GM21529 (cell line): ENCODE data around the gene RAD18.

Experiments used
- ATAC-seq: cut with Tn5 transposase; IDR thresholded peaks from one replicate; pipeline ENCODE4 v1.9.1; 2021; ENCODE audit not compliant: unreplicated experiment

RAD18 gene

DNA sequence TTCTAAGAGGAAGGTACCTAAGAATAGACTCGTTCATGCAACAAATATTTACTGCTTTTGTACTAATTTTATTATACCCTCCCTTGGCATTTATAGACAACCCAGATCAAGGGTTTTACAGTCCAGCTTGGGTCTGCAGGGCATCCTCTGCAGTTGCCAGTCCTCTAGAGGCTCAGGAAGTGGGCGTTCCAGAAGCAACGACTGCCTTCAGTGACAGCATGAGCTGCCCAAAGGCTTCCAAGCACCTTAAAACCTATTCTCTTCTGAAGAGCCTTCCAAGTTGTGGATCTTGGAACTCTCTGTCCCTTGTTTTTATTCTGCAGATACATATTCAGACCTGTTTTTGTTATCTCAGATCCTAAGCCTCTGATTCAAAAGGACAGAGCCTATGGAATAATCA lies 95.6 kb downstream of the RAD18 start:
- ATAC-seq: no peak

DNA sequence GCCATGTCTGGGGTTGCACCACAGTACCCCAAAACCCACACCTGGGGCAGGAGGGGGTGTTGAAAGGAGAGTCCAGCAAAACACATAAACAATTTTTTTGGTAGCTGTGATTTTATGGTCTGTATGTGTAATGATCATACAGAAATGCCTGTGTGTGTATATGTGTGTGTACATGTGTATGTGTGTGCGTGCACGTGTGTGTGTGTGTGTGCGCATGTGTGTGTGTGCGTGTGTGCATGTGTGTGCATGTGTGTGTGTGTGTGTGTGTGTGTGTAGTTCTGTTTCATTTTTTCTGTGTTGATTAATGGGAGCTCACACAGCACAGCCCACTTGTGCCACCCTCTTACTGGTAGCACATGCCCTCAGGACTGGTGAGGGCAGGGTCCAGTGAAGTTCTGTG lies 97.6 kb downstream of the RAD18 start:
- ATAC-seq: no peak

DNA sequence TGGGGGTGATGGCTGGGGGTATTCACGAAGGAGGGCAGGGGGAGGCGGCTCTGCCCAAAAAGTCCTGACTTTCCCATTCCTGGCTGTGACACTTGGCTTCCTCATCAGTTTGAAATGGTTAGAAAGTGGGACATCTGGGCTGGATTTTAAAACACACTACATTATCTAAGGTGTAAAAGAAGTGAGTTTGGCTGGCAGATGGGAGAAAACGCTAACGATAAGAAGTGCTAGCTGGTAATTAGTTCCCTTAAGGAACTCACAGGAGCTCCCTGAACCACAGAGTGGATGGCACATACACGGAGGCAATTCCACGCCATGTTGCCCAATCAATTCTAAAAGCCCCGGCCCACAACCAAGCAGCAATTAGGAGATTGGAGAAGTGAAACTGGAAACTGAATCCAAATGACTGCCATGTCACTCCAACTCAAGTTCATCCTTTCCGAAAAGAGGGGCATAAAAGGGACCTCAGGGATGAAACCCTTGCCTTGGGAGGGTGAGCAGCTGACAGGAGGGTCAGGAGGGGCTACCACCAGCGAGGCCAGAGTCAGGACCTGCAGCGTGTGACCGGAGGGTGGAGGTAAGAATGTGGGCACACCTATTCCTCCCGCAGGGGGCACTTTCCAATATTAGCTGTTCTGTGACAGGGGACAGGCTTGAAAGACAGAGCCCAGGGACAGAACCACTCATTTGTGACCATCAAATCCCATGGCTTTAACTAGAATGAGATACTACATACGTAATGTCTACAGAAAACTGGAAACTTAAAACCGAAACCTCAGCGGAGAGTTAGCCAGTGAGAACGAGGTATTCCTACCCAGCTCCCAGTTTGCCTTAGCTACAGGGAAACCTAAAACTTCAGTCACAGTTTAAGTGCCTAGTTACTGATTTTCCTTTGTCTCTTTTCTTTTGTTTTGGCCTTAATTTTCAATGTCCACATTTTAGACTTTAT lies 98.6 kb downstream of the RAD18 start:
- no peak for ATAC-seq

DNA sequence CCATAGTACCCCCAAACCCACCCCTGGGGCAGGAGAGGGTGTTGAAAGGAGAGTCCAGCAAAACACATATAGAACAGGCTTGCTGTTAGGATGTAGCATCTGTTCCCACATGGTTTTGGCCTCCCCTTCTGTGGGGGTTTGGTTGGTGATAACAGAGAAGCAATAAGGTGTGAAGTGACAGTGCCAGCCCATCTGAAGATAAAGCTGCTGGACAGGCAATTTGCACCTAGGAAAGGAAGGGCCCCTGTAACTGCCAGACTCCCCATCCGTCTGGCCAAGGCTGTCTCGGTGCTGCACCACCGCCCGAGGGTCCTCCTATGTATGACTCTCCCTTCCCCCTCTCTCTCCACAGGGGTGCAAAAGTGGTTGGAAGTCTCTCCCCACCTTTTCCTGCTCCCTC lies 99.4 kb downstream of the RAD18 start:
- ATAC-seq: no peak

DNA sequence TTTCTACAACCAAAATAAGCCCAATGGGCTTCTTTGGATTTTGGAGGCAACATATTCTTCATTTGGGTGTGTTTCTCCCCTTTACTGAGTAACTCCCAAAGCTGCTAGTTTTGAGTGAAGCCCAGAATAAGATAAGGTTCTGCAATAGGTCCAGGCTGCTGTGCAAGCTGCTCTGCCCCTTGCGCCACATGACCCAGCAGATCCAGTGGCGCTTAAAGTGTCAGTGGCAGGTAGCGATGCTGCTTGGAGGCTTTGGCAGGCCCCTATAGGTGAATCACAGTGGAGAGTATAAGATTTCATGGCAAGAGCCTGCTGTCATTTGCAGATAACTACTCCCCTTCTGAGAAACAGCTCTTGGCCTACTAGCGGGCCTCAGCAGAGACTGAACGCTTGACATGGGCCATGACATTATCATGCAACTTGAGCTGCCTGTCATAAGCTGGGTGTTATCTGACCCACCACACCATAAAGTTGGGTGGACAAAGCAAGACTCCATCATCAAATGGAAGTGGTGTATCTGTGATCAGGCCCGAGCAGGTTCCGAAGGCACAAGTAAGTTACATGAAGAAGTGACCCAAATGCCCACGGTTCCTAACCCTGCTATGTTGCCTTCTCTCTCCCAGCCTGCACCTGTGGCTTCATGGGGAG lies 105.4 kb downstream of the RAD18 start:
- ATAC-seq: no peak

DNA sequence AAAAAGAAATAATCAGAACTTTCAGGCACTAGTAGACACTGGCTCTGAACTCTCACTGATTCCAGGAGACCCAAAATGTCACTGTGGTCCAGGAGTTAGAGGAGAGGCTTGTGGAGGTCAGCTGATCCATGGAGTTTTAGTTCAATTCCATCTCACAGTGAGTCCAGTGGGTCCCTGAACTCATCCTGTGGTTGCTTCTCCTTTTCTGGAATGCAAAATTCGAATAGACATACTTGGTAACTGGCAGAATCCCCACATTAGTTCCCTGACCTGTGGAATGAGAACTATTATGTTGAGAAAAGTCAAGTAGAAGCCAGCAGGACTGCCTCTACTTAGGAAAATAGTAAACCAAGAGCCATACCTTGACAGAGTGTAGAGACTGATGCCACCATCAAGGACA lies 106.6 kb downstream of the RAD18 start:
- ATAC-seq: no peak

DNA sequence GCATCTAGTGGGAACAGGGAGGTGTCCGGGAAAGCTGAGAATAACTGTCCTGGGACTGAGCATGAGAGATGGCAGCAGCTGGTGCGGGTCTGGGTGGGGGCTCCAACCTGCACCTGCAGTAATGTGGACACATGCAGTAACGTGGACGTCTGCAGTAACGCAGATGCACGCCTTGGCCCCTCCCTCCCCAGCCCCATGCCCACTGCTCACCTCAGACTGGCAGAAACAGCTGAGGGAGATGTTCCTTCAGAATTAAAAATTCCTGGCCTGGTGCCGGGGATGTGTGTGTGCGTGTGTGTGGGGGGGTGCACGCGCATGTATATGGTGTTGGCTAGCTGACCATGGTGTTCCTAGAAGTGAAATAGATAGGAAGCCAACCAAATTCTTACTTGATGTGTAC lies 107.2 kb downstream of the RAD18 start:
- ATAC-seq: no peak

DNA sequence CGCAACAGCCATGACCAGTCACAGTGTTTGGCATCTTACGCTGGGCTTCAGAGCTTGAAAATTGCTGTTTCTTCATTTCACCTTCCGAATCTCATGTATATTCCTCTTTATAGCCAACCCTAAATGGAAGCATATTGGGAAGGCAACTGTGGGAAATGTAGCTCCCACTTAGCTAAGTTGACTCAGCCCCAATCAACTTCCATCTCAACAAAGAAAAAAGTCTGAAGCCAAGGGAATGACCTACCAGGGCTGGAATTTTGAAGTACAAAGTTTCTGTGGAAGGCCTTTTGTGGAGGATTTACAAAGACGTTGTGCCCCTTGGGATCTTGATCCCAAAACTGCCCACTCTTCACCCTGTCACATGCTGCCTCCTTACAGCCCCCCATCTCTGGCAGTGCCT lies 108.6 kb downstream of the RAD18 start:
- ATAC-seq: no peak

DNA sequence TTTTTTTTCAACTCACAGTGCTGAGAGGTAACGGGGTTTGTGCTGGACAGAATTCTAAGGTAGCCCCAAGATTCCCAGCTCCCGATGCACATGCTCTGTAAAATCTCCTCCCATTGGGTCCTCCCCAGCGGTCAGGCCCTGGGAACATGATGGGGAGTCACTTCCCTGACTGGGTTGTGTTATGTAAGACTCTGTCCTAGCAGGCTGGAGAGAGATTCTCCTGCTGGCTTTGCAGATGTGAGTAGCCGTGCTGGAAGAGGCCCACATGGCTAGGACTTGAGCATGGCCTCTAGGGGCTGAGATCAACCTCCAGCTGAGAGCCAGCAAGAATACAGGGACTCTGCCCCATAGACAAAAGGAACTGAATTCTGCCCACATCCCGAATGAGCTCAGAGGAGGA lies 110.2 kb downstream of the RAD18 start:
- ATAC-seq: no peak

DNA sequence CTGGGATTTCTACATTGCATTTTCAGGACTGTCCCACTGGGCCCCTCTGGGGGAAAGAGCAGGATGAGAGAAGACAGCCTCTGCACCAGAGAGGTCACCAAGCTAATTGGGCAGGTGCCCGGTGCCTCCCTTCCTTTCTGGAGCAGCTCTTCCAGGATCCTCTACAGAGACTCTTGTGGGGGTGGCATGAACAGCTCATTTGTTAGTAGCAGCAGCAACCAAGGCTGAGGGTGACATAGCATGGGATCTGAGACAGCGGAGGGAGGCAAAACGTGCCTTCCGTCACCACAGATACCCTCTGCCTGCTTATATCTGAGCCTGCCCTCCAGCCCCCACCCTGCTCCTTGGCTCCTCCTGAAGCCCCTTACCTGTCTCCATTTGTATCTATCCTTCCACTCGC lies 110.8 kb downstream of the RAD18 start:
- ATAC-seq: no peak

DNA sequence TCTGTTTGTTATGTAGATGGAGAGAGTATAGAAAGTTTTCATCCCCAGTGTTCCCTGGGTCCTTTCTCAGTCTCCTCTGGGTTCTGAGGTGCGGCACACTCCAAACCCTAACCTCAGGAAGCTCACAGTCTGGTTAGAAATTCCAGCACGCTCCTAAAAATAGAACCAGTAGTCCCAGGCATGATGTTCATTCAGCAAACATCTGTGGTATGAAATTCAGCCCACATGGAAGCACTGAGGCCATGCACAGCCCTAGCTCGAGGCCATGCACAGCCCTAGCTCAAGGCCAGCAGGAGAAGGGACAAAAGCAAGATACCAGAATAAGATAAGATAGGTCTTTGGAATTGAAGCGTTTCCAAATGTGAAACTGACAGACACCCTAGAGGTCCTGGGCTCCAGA lies 111.6 kb downstream of the RAD18 start:
- no peak for ATAC-seq

DNA sequence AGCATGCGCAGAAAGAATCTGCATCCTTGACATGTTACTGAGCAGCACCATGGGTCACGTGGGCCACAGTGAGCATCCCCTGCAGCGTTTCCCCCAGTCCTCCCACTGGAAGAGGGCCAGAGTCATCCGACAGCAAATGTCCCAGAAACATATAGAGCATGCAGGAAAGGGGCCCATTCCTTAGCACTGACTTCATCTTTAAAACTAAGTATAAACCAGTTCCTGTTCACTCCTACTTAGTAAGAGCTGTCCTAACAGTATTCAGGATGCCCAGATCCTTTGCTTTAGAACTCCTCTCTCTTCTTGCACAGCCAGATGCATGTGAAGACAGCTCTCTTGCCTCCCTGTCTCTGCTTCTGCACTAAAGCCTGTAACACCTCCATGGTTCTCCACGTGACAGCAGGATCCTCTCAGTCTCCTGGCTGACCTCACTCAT lies 114.6 kb downstream of the RAD18 start:
- no peak for ATAC-seq

DNA sequence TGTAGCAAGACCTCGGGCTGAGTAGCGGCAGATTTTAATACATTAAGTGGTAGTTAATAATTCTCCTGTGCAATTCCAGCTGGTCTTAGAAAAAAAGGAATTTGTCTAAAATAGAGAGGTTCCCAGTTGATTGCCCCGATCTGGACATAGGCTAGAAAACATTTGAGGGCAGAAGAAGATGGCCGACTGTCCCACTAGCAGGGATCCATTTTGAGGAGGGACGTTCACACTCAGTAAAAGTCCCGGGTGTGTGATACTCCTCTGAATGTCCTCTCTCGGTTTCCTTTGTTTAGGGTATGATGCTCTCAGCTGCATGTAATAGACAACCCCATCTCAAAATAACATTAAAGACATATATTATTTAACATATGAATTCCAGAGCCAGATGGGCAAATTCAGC lies 116.0 kb downstream of the RAD18 start:
- ATAC-seq: no peak

DNA sequence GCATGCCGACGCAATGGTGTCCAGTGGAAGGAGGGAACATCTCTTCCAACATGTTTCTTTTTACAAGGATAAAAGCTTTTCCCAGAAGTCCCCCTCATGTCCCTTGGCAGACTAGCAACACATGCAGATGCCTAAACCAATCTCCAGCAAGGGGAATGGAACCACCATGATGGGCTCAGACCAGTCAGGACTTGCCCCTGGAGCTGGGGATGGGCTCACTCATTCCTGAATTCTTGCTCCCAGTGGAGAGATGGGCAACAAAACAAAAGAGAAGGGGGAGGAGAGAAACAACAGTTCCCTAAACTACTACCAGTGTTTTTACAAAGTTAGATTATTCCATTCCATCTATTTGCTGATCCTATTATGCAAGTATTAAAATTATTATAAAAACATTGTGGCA lies 117.1 kb downstream of the RAD18 start:
- no peak for ATAC-seq

DNA sequence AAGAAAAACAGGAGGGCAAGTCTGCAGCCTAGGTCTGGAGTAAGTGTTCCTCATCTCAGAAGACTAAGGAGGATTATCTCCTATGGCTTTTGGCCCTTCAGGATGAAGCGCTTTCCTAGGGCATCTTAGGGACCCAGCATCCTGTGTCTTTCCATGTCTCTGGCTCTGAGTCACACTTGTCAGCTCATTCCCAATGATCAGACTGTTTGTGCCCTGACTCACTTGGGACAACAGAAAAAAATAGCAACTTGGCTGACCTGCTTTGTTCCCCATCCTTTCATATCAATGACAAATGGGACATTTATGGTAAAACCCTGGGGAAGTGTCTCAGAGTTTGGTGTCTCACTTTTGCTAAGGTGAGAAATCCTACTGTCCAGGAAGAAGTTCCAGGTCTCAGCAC lies 117.6 kb downstream of the RAD18 start:
- ATAC-seq: no peak

DNA sequence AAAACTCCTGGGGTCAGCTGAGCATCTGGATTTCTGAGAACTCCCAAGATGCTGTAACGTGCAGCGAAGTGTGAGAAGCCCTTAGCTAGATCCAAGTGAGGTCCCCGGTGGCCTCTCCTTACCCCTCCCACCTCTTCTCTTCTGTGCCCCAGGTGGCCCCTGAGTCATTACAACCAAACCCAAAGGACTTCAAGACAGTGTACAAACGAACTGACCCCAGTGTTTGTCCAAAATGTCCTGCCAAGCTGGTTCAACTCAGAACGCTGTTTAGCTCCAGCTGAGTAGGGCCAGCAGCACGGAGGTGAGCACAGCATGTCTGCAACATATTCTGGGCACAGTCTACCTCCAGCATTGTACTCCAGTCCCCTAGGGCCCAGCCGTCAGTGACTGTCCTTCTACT lies 119.9 kb downstream of the RAD18 start:
- ATAC-seq: no peak

DNA sequence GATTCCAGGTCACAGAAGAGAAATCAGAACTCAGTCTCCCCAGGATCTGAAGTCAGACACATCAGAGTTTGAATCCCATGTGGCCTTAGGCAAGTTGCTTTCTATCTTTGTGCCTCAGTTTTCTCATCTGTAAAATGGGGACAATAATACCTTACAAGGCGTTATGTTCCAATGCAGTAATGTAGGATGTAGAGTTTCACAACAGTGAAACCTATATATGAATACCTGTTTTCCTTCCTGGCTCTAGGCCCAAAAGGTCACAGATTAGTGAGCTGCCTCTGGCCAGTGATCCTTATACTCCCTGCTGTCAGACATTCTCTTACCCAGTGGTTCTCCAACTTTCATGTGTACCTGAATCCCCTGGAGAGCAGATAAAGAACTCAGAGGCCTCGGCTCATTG lies 121.0 kb downstream of the RAD18 start:
- ATAC-seq: no peak

DNA sequence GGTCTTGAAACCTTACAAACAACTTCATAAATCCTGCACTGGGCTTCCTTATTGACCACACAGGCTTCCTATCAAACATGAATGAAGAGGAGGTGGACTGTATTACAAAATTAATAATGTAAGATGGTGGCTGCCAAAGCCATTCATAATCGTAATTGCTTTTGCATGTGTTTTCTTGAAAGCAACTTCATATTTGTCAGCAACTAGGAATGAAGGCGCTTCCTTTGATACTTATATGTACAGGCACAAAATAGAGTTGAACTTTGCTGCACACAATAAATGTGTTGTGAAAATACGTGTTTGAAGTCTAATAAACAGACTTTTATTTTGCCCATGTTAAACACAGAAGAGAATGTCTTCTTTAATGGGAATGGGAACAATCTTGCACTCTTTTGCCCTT lies 121.8 kb downstream of the RAD18 start:
- ATAC-seq: no peak

DNA sequence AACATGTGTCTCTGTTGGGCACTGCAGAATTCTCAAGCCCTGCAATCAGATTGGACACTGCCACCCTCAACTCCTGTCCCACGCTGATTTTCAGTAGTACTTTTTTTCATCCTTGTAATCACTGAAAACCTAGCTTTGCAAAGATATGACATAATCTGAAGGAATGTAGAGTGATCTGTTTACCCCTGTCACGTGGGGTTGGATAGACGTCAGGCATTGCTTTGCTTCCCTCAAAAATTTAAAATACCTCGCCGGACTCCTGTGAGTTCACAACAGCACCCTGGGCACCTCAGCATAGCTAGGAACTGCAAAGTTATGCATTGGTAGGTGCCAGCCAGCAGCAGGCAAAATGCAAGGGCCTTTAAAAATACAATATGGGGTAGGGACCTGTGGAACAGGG lies 122.7 kb downstream of the RAD18 start:
- no peak for ATAC-seq

DNA sequence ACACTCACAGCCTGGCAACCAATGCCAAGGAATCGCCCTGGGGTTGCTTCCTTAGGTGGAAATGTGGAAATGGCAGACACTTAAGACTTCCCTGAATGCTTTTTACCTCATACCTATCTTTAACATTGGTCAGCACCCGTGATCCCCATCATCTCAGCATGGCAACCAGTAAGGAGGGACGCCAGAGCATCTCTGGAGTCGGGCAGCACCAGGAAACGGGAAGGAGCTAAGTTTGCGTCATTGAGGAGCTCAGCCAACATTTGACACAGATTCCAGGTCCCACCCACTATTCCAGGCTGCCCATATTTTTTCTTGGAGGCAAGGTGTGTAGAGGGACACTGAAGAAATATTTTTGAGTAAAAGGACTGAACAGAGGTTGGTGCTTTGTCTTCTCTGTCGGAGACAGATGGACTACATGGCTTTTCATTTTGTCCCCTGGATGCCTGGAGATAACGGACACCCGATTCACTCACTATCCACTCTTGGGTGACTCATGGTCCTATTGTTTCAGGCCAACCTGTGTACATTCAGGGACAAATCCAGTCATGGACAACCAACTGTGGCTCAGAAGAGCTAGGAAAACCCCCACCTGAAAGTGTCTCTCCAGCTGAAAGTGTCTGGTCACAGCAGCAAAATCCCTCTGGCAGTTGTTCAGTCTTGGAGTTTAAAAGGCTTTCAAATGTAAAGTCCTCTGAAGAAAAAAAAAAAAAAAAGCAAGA lies 123.5 kb downstream of the RAD18 start:
- no peak for ATAC-seq

DNA sequence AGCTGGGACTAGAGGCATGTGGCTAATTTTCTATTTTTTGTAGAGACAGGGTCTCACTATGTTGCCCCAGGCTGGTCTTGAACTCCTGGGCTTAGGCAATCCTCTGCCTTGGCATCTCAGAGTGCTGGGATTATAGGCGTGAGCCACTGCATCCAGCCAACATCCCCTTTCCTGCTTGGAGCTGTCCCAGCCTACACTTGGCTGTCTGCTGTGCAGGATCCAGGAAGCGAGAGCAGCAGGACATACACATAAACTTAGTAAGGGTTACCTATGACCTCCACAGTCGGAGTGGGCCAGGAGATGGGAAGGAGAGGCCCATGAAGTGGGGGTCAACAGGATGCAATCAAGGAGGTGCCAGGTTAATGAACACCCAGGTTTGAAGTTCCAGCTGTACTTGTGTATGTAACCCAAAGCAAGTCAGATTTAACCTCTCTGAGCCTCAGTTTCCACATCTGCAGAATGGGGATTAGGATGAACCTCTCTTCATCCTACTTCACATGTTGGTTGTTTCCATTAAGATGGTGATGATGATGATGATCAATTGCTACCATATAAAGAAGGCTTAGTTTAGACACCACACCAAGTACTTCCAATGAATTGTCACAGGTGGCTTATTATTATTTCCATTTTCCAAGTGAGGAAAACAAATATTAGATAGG lies 124.4 kb downstream of the RAD18 start:
- ATAC-seq: no peak
